ENCODE measurements around the gene BPGM. TPM values are rescaled to one million over a fixed set of nuclear protein-coding genes. Genes with fewer than 3 reads are reported as not detected.

BPGM gene
- total RNA-seq, 3 donors from 2014 or later (not counting 1 experiment from before 2014, with no cell fraction given), result 30.0 to 39.1 (median 31.4) TPM

GRCh38 chr7:134727711-134728110 is 81.1 kb downstream of the BPGM start:
- Mint-ChIP-seq H3K4me3 (no peak overlapping the region), H3K27me3 (ENCODE audit: low read depth in 2 of 2) (peaks cover 12 to 15% of the 10 kb centered on the region in 2 donors), H3K4me1 (no peaks in the 10 kb centered on the region), H3K27ac (no peak overlapping the region), H3K36me3 (no peaks in the 10 kb centered on the region), H3K9me3 (no peaks in the 10 kb centered on the region)
- H3K4me1 ChIP-seq (ENCODE audit: control insufficient read depth, insufficient read depth, low read length), result no peaks in the 10 kb centered on the region
- intact Hi-C loops (cut with micrococcal nuclease), result no loop called here
- no peaks in the 10 kb centered on the region for H3K36me3 ChIP-seq (ENCODE audit: control insufficient read depth, insufficient read depth, low read length)
- WGBS (ENCODE audit: insufficient coverage), result 83% methylated on average over 3 of the region's 3 CpGs
- DNase-seq (no peak), ATAC-seq (no peak)
- H3K27ac ChIP-seq (ENCODE audit: low read length), result no peak overlapping the region
- no peaks in the 10 kb centered on the region for H3K9me3 ChIP-seq (ENCODE audit: control insufficient read depth, insufficient read depth, low read length)
- no peak overlapping the region for H3K4me3 ChIP-seq (ENCODE audit: low read length)
- no peak for TF ChIP-seq CTCF (IDR thresholded peaks at IDR 0.05)
- H3K27me3 ChIP-seq (ENCODE audit: control insufficient read depth, insufficient read depth, low read length), result no peaks in the 10 kb centered on the region

Other genes starting within 250 kb of the BPGM start
- gene AKR1B1, start 187.8 kb upstream of the BPGM start, total RNA-seq, result 100 to 1,000 TPM in 1 of 3 donors, 10 to 100 TPM in 2; 68.4 to 106 (median 85.1) TPM
- gene AKR1B10, start 119.3 kb upstream of the BPGM start, total RNA-seq, result not detected
- gene AKR1B15, start 97.7 kb upstream of the BPGM start, total RNA-seq, result not detected
- 1 to 10 TPM in 2 of 3 donors, under 1 TPM in 1; 0.14 to 2.5 (median 1.0) TPM for gene CALD1, start 132.8 kb downstream of the BPGM start, total RNA-seq

Measured in natural killer cell (primary cell).